HUDEP-2 (cell line): ENCODE results near the gene DCP1B.

ENCODE experiments used
- DNase-seq, 76 experiments: peaks; one replicate each; lab custom pipeline; 2025; ENCODE audit not compliant: unreplicated experiment in 76 of 76; lab: John Stamatoyannopoulos, UW

DCP1B gene

GRCh38 chr12:1911598-1912575 lies 92.4 kb downstream of the DCP1B start:
- DNase-seq, result no peak

- DNase-seq, result no peak
Measured at GRCh38 chr12:1910468-1910867, 93.8 kb downstream of the DCP1B start.

- no peak for DNase-seq
Measured at GRCh38 chr12:1908758-1909157, 95.5 kb downstream of the DCP1B start.

GRCh38 chr12:1907652-1908611 lies 96.3 kb downstream of the DCP1B start:
- peak in 62 of 76 experiments; percentile 2 to 87 (median 64) for DNase-seq

GRCh38 chr12:1906579-1906978 lies 97.7 kb downstream of the DCP1B start:
- DNase-seq, result no peak

GRCh38 chr12:1904875-1905274 lies 99.4 kb downstream of the DCP1B start:
- no peak for DNase-seq

GRCh38 chr12:1896964-1897363 lies 107.3 kb downstream of the DCP1B start:
- no peak for DNase-seq
